PC-9 (cell line): ENCODE measurements around the gene FGF14.

Source experiments
- CTCF ChIP-seq: fragments of 200-600 bp; sonication (generic); conservative IDR thresholded peaks from 2 replicates; pipeline ENCODE4 v1.6.1; 2017; ENCODE audit warnings: mixed run types, antibody characterized with exemption, mild to moderate bottlenecking, moderate library complexity
- EZH2 ChIP-seq: fragments of 200-600 bp; sonication (generic); IDR thresholded peaks from 2 replicates; pipeline ENCODE4 v1.8.0; 2017; ENCODE audit warnings: antibody characterized with exemption, low read depth

GRCh38 chr13:101767131-101767530 is 634.7 kb downstream of the FGF14 start:
- no peak for TF ChIP-seq CTCF
- TF ChIP-seq EZH2 = no peak
